HG03520 (cell line): ENCODE results near the gene CCR5.

ENCODE experiments used
- ATAC-seq: cut with Tn5 transposase; IDR thresholded peaks from one replicate; pipeline ENCODE4 v1.9.1; 2021; ENCODE audit warnings: mild to moderate bottlenecking, moderate library complexity; ENCODE audit not compliant: unreplicated experiment

The CCR5 gene

GRCh38 chr3:46406788-46407611 is 36.3 kb downstream of the CCR5 start, which contains the start of the genes CCR5AS and CCRL2:
CCR5AS (minus strand) TSS chr3:46407066.
CCRL2 (plus strand) TSS chr3:46407259; CDS start chr3:46408080, 821 bp downstream.
- ATAC-seq, result no peak

- no peak for ATAC-seq
Observed at GRCh38 chr3:46407970-46408369, 37.2 kb downstream of the CCR5 start.

GRCh38 chr3:46408853-46409252 is 38.1 kb downstream of the CCR5 start:
- no peak for ATAC-seq

- ATAC-seq, result no peak
Observed at GRCh38 chr3:46409739-46410489, 39.2 kb downstream of the CCR5 start.

GRCh38 chr3:46410669-46411068 is 39.9 kb downstream of the CCR5 start:
- ATAC-seq, result no peak

GRCh38 chr3:46411271-46411670 is 40.5 kb downstream of the CCR5 start:
- no peak for ATAC-seq

- ATAC-seq, result no peak
Observed at GRCh38 chr3:46412786-46413298, 42.1 kb downstream of the CCR5 start.

- no peak for ATAC-seq
Observed at GRCh38 chr3:46413951-46414350, 43.2 kb downstream of the CCR5 start.

GRCh38 chr3:46414739-46415138 is 44.0 kb downstream of the CCR5 start:
- no peak for ATAC-seq

GRCh38 chr3:46416125-46416810 is 45.5 kb downstream of the CCR5 start:
- no peak for ATAC-seq

- ATAC-seq, result no peak
Observed at GRCh38 chr3:46416811-46417510, 46.2 kb downstream of the CCR5 start.

GRCh38 chr3:46417841-46418611 is 47.3 kb downstream of the CCR5 start:
- no peak for ATAC-seq

GRCh38 chr3:46419816-46420215 is 49.1 kb downstream of the CCR5 start:
- no peak for ATAC-seq

GRCh38 chr3:46420931-46421330 is 50.2 kb downstream of the CCR5 start:
- no peak for ATAC-seq

GRCh38 chr3:46422617-46423016 is 51.9 kb downstream of the CCR5 start:
- ATAC-seq, result no peak

GRCh38 chr3:46423588-46423987 is 52.8 kb downstream of the CCR5 start:
- ATAC-seq, result no peak
